GM20000 (cell line): ENCODE measurements around the gene MPLKIP.

Experiments
- DNase-seq: peaks from one replicate; pipeline ENCODE4 v3.0.0; 2012; ENCODE audit warnings: low spot score
- CTCF ChIP-seq: IDR thresholded peaks from 2 replicates; pipeline ENCODE4 v1.5.1; 2012; ENCODE audit warnings: mild to moderate bottlenecking, control low read depth; ENCODE audit errors: extremely low read depth, missing control alignments

The MPLKIP gene

GRCh38 chr7:40105879-40106473, 28.4 kb downstream of the MPLKIP start:
- TF ChIP-seq CTCF = no peak
- DNase-seq = no peak

- DNase-seq = no peak
- no peak for TF ChIP-seq CTCF
These were observed 31.5 kb downstream of the MPLKIP start for GRCh38 chr7:40102897-40103296.

- TF ChIP-seq CTCF = no peak
- no peak for DNase-seq
These were observed 33.2 kb downstream of the MPLKIP start for GRCh38 chr7:40101201-40101600.

GRCh38 chr7:40099837-40100236, 34.6 kb downstream of the MPLKIP start:
- DNase-seq = no peak
- no peak for TF ChIP-seq CTCF

GRCh38 chr7:40098810-40099209, 35.6 kb downstream of the MPLKIP start:
- no peak for TF ChIP-seq CTCF
- DNase-seq = no peak

GRCh38 chr7:40097728-40098127, 36.7 kb downstream of the MPLKIP start:
- DNase-seq = no peak
- TF ChIP-seq CTCF = no peak

GRCh38 chr7:40095695-40096327, 38.6 kb downstream of the MPLKIP start:
- DNase-seq = no peak
- no peak for TF ChIP-seq CTCF
